A549 (cell line): ENCODE results near the gene CETN1.

Experiments
- CBX2 ChIP-seq: fragments of 200-600 bp; sonication (generic); IDR thresholded peaks from 2 replicates; pipeline ENCODE4 v1.6.1; 2016; ENCODE audit warnings: low read depth, mild to moderate bottlenecking, borderline replicate concordance
- CTCF ChIP-seq: fragments of >200 bp; sonication (Bioruptor Twin); formaldehyde crosslinking; IDR thresholded peaks from 3 replicates; pipeline ENCODE4 v1.5.1; 2016
- EHMT2 ChIP-seq: fragments of 200-600 bp; sonication (generic); IDR thresholded peaks from 2 replicates; pipeline ENCODE4 v1.6.1; 2016; ENCODE audit warnings: antibody characterized with exemption, low read depth, mild to moderate bottlenecking, moderate library complexity
- EP300 ChIP-seq, 2 experiments: fragments of >200 bp; sonication (Bioruptor Twin); formaldehyde crosslinking; IDR thresholded peaks; 2 replicates in 1 of 2; 3 replicates in 1 of 2; pipeline ENCODE4 v1.6.1; 2016 to 2017
- HDAC2 ChIP-seq: fragments of 200-600 bp; sonication (generic); IDR thresholded peaks from 2 replicates; pipeline ENCODE4 v1.6.1; 2016
- MAX ChIP-seq: IDR thresholded peaks from 2 replicates; pipeline ENCODE4 v1.6.1; 2012
- MAZ ChIP-seq: fragments of 150-350 bp; IDR thresholded peaks from 2 replicates; pipeline ENCODE4 v1.6.1; 2014; ENCODE audit warnings: antibody characterized with exemption, low read depth, low read length, borderline replicate concordance
- NFE2L2 ChIP-seq: fragments of 150-350 bp; conservative IDR thresholded peaks from 2 replicates; pipeline ENCODE4 v1.6.1; 2014; ENCODE audit warnings: low read length
- NR3C1 ChIP-seq: fragments of >200 bp; sonication (Bioruptor Twin); formaldehyde crosslinking; IDR thresholded peaks from 3 replicates; pipeline ENCODE4 v1.6.1; 2017
- POLR2A ChIP-seq: IDR thresholded peaks from 2 replicates; pipeline ENCODE4 v1.6.1; 2012; ENCODE audit warnings: mild to moderate bottlenecking, low read length
- REST ChIP-seq: fragments of 200-600 bp; sonication (generic); IDR thresholded peaks from 2 replicates; pipeline ENCODE4 v1.6.1; 2016; ENCODE audit warnings: antibody characterized with exemption, mild to moderate bottlenecking, moderate library complexity
- RFX5 ChIP-seq: fragments of 450-650 bp; IDR thresholded peaks from 2 replicates; pipeline ENCODE4 v1.7.1; 2014; ENCODE audit warnings: antibody characterized with exemption, mild to moderate bottlenecking, moderate library complexity
- USF2 ChIP-seq: fragments of 450-650 bp; IDR thresholded peaks from 2 replicates; pipeline ENCODE4 v1.6.1; 2014; ENCODE audit warnings: antibody characterized with exemption

GRCh38 chr18:617970-618504 lies 37.9 kb downstream of the CETN1 start:
- TF ChIP-seq POLR2A (no peak), MAZ (no peak), CTCF (no peak), EP300 (IDR thresholded peaks at IDR 0.05) (no peak), RFX5 (no peak), NR3C1 (no peak), REST (no peak), EHMT2 (no peak), USF2 (no peak), NFE2L2 (no peak), CBX2 (no peak), MAX (no peak), HDAC2 (no peak)
